Muscle layer of duodenum (tissue), 2 donors: ENCODE results near the gene AP1G2.

ENCODE experiments used
- H3K27ac ChIP-seq: one replicate; pipeline ENCODE4 v1.7.0; 2013; ENCODE audit warnings: mild to moderate bottlenecking, low read length
- H3K27me3 ChIP-seq: one replicate; pipeline ENCODE4 v1.7.0; 2013; ENCODE audit warnings: low read depth, mild to moderate bottlenecking, control low read depth, low read length
- H3K36me3 ChIP-seq, 2 donors: one replicate each; pipeline ENCODE4 v1.7.0; 2013; ENCODE audit warnings: low read length in 2 of 2, control low read depth in 1 of 2, mild to moderate bottlenecking in 1 of 2; ENCODE audit not compliant: insufficient read depth in 2 of 2, control insufficient read depth in 1 of 2
- H3K4me1 ChIP-seq, 2 donors: one replicate each; pipeline ENCODE4 v1.7.0; 2013; ENCODE audit warnings: low read length in 2 of 2, mild to moderate bottlenecking in 2 of 2, control low read depth in 1 of 2, moderate library complexity in 1 of 2; ENCODE audit not compliant: insufficient read depth in 2 of 2, control insufficient read depth in 1 of 2
- H3K4me3 ChIP-seq, 2 donors: one replicate each; pipeline ENCODE4 v1.7.0; 2013; ENCODE audit warnings: low read length in 2 of 2, low read depth in 1 of 2, mild to moderate bottlenecking in 1 of 2
- H3K9me3 ChIP-seq, 2 donors: one replicate each; pipeline ENCODE4 v1.7.0; 2013; ENCODE audit warnings: low read length in 2 of 2, control low read depth in 1 of 2, mild to moderate bottlenecking in 1 of 2; ENCODE audit not compliant: control insufficient read depth in 1 of 2
- donor health status: healthy.

AP1G2 gene

GRCh38 chr14:23531391-23531790 lies 36.2 kb downstream of the AP1G2 start:
- no peaks in the 10 kb centered on the region for H3K27me3 ChIP-seq
- no peak overlapping the region for H3K27ac ChIP-seq
- H3K9me3 ChIP-seq, result no peaks in the 10 kb centered on the region
- H3K4me1 ChIP-seq, result no peaks in the 10 kb centered on the region
- peaks cover 0 to 3% of the 10 kb centered on the region in 2 donors for H3K36me3 ChIP-seq
- no peak overlapping the region for H3K4me3 ChIP-seq

DNA sequence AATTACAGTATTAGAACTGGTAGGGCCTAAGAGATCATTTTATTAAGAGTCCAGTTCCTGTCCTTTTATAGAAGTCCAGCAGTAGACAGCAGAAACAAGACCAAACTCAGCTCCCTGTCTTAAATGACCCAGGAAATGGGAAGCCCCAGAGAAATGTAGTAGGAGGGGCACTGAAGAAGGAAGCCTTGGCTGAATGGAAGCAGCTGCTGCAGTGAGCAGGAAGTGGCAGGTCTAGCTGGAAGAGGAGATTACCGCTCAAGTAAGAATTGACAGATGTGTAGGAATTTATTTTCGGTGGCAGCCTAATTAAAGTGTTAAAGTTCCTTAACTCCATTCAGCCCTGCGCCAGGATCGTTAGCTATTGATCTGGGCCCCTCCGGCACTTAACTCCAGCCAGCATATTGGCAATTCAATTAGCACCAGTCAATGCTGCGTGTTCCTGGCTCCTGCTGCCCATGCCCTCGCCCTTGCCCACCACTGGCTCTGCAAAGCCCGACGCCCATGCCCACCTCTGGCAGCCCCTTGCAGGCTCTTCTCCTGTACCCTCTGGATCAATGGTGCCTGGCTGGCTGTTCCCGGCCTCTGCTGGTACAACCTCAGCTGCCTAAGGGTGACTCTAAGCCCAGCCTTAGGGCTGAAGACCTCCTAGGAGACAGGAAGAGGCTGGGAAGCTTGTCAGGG lies 37.1 kb downstream of the AP1G2 start:
- H3K9me3 ChIP-seq, result no peaks in the 10 kb centered on the region
- H3K27ac ChIP-seq, result no peak overlapping the region
- H3K4me3 ChIP-seq, result no peak overlapping the region
- H3K27me3 ChIP-seq, result no peaks in the 10 kb centered on the region
- no peaks in the 10 kb centered on the region for H3K4me1 ChIP-seq
- peaks cover 0 to 12% of the 10 kb centered on the region in 2 donors for H3K36me3 ChIP-seq

DNA sequence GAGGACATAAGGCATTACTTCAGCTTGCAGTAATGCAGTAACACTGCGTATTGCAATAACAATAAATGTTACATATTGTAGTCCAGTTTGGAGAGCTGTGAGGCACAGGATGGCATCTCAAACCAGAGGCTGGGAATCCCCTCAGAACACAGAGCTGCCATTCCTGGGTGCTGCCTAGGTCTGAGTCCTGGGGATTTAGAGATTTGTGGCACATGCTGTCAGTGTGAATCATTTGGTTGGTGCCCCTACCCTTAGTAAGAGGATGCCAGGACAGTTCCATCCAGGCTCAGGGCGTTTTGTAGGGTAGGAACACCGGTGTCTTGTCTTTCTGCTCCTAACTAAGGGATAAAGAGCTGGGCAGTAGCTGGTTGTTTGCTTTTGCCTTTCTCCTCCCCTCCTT lies 38.6 kb downstream of the AP1G2 start:
- H3K27me3 ChIP-seq, result no peaks in the 10 kb centered on the region
- peaks cover 0 to 13% of the 10 kb centered on the region in 2 donors for H3K36me3 ChIP-seq
- no peaks in the 10 kb centered on the region for H3K9me3 ChIP-seq
- no peak overlapping the region for H3K27ac ChIP-seq
- H3K4me1 ChIP-seq, result no peaks in the 10 kb centered on the region
- no peak overlapping the region for H3K4me3 ChIP-seq

DNA sequence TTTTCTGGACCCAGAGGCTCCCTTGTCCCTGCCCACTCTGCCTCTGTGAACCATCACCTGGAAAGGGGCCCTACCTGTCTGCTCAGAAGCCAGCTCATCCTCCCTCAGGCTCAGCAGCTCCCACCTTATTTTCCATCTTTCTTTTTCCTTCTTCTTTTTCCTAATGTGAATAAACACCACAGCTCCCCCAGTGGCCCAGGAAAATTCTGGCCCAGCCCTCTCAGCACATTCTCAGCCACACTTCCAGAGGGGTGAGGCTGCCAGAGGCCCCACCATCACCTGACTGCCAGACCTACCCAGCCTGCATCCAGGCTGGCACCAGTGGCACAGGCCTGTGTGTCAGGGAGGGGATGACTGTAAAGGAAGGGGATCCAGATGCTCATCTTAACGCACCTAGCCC lies 39.0 kb downstream of the AP1G2 start:
- Histone ChIP-seq H3K27me3 (no peaks in the 10 kb centered on the region), H3K36me3 (peaks cover 0 to 13% of the 10 kb centered on the region in 2 donors), H3K4me3 (no peak overlapping the region), H3K9me3 (no peaks in the 10 kb centered on the region), H3K4me1 (no peaks in the 10 kb centered on the region), H3K27ac (no peak overlapping the region)

GRCh38 chr14:23525611-23526010 lies 42.0 kb downstream of the AP1G2 start:
- no peak overlapping the region for H3K4me3 ChIP-seq
- peaks cover 0 to 13% of the 10 kb centered on the region in 2 donors for H3K36me3 ChIP-seq
- no peak overlapping the region for H3K27ac ChIP-seq
- no peaks in the 10 kb centered on the region for H3K4me1 ChIP-seq
- H3K27me3 ChIP-seq, result no peaks in the 10 kb centered on the region
- H3K9me3 ChIP-seq, result no peaks in the 10 kb centered on the region

- Histone ChIP-seq H3K4me3 (no peak overlapping the region), H3K4me1 (no peaks in the 10 kb centered on the region), H3K36me3 (peaks cover 0 to 13% of the 10 kb centered on the region in 2 donors), H3K27ac (no peak overlapping the region), H3K9me3 (no peaks in the 10 kb centered on the region), H3K27me3 (no peaks in the 10 kb centered on the region)
Observed at GRCh38 chr14:23524954-23525353, 42.6 kb downstream of the AP1G2 start.

GRCh38 chr14:23523229-23524016 lies 44.2 kb downstream of the AP1G2 start:
- Histone ChIP-seq H3K9me3 (no peaks in the 10 kb centered on the region), H3K27me3 (no peaks in the 10 kb centered on the region), H3K27ac (no peak overlapping the region), H3K4me1 (no peaks in the 10 kb centered on the region), H3K36me3 (peaks cover 0 to 13% of the 10 kb centered on the region in 2 donors), H3K4me3 (no peak overlapping the region)

GRCh38 chr14:23522643-23523198 lies 44.9 kb downstream of the AP1G2 start:
- Histone ChIP-seq H3K27me3 (no peaks in the 10 kb centered on the region), H3K9me3 (no peaks in the 10 kb centered on the region), H3K36me3 (peaks cover 0 to 13% of the 10 kb centered on the region in 2 donors), H3K4me1 (no peaks in the 10 kb centered on the region), H3K4me3 (no peak overlapping the region), H3K27ac (no peak overlapping the region)

DNA sequence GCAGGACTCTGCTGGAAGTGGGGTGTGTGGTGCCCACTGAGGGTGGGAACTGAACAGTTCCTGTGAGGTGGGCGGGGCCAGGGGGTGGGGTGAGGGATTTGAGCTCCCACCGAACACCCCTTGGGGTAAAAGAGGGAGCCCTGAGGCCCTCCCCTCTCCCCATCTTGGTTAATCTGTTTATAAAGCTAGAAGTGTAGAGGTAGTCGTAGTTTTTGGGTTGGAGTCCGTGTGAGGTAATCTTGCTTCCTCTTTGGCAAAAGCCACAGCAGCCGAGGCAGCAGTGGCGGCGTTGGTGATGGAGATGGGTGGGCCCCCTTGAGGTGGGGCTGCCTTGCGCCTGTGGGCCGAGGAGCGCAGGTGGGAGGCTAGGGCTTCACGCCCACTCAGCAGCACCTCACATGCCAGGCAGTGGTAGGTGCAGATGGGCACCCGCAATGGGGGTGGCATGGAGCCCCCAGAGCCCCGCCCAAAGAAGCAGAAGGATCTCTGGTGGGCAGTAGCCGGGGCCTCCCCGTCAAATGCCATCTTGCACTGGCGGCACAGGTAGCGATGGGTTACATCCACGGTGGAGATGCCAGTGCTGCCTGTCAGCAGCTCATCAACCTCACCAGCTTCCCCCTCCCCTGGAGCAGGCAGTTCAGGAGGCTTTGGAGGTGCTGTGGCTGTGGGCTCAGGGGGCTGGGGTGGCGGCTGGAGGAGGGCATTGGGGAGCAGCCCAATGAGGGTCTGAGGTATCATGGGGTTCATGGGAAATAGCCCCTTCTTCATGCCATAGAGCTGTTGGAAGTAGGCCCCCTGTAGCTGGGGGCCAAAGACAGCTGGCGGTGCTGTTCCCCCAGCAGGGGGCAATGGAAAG lies 45.6 kb downstream of the AP1G2 start:
- no peaks in the 10 kb centered on the region for H3K9me3 ChIP-seq
- no peaks in the 10 kb centered on the region for H3K27me3 ChIP-seq
- no peak overlapping the region for H3K27ac ChIP-seq
- H3K4me3 ChIP-seq, result no peak overlapping the region
- peaks cover 0 to 13% of the 10 kb centered on the region in 2 donors for H3K36me3 ChIP-seq
- H3K4me1 ChIP-seq, result no peaks in the 10 kb centered on the region

DNA sequence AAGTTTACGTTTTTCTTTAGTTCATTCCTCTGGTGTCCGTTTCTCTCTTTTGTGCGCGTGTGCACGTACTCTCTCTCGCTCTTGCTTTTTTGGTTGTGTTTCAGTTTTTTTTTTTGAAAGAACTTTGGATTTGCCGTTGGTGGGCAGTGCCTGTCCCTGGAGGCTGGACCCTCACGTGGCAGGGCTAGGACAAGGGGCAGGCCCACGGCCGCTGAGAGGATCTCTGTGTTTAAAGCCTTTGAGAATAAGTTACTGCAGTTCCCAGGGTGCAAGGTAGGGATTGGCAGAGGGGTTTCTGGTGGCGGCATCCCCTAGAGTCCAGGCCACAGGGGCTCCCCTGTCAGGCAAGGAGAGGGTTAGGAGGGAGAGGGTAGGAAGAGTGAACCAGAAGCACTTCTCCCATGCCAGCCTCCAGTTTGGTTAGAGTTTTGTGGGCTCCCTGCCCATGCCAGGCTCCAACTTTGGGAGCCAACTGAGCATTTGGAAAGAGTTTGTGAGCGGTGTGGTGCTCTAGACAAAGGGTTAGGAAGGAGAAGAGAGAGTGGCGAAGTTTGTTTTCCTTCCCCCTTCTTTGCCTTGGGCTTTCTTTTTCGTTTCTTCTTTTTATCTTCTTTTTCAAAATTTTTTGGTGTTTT lies 46.6 kb downstream of the AP1G2 start:
- Histone ChIP-seq H3K9me3 (no peaks in the 10 kb centered on the region), H3K4me1 (no peaks in the 10 kb centered on the region), H3K27me3 (no peaks in the 10 kb centered on the region), H3K4me3 (no peak overlapping the region), H3K27ac (no peak overlapping the region), H3K36me3 (peaks cover 0 to 7% of the 10 kb centered on the region in 2 donors)
